ENCODE measurements around the gene PADI1. TPM values are rescaled to one million over a fixed set of nuclear protein-coding genes. Genes with fewer than 3 reads are reported as not detected.

Gene PADI1
- total and polyA plus RNA-seq, 4 donors, result 4.9 TPM; not detected in 3

- Histone ChIP-seq H3K9ac (ENCODE audit: low read depth in 1 of 2, low read length in 2 of 2) (no peak overlapping the region), H3K4me3 (ENCODE audit: low read depth in 1 of 3, low read length in 3 of 3) (no peak overlapping the region), H3K36me3 (ENCODE audit: control insufficient read depth in 4 of 4, insufficient read depth in 3 of 4, low read depth in 1 of 4, low read length in 3 of 4) (no peaks in the 10 kb centered on the region), H3K27me3 (ENCODE audit: control insufficient read depth in 4 of 4, insufficient read depth in 4 of 4, low read length in 3 of 4) (peaks cover 0 to 3% (median under 1%) of the 10 kb centered on the region in 4 donors), H3K27ac (ENCODE audit: low read depth in 1 of 2, low read length in 2 of 2) (no peak overlapping the region), H3K9me3 (ENCODE audit: control insufficient read depth in 4 of 4, low read length in 3 of 4) (no peaks in the 10 kb centered on the region), H3K4me1 (ENCODE audit: control insufficient read depth in 4 of 4, insufficient read depth in 4 of 4, low read length in 3 of 4) (no peaks in the 10 kb centered on the region)
- WGBS, result 76% methylated on average over 8 of the region's 8 CpGs
- TF ChIP-seq JUND (IDR thresholded peaks at IDR 0.05), result no peak
- no peak for TF ChIP-seq HNF4G (IDR thresholded peaks at IDR 0.05)
- TF ChIP-seq RXRA (IDR thresholded peaks at IDR 0.05), result no peak
- TF ChIP-seq MAX (IDR thresholded peaks at IDR 0.05), result no peak
- TF ChIP-seq TAF1 (conservative IDR thresholded peaks at IDR 0.05), result no peak
- DNase-seq (ENCODE audit: low spot score), result no peak
Measured at GRCh38 chr1:17228619-17229018, 23.7 kb downstream of the PADI1 start.

GRCh38 chr1:17229379-17229778 lies 24.5 kb downstream of the PADI1 start:
- TF ChIP-seq ZBTB33 (IDR thresholded peaks at IDR 0.05) (no peak), FOXA1 (IDR thresholded peaks at IDR 0.05) (no peak), FOXA2 (IDR thresholded peaks at IDR 0.05) (no peak), SP1 (IDR thresholded peaks at IDR 0.05) (no peak), EGR1 (IDR thresholded peaks at IDR 0.05; ENCODE audit: low read depth in 2 of 2) (no peak)
- Histone ChIP-seq H3K4me1 (ENCODE audit: control insufficient read depth in 4 of 4, insufficient read depth in 4 of 4, low read length in 3 of 4) (no peaks in the 10 kb centered on the region), H3K36me3 (ENCODE audit: control insufficient read depth in 4 of 4, insufficient read depth in 3 of 4, low read depth in 1 of 4, low read length in 3 of 4) (no peaks in the 10 kb centered on the region), H3K9me3 (ENCODE audit: control insufficient read depth in 4 of 4, low read length in 3 of 4) (no peaks in the 10 kb centered on the region), H3K27me3 (ENCODE audit: control insufficient read depth in 4 of 4, insufficient read depth in 4 of 4, low read length in 3 of 4) (no peaks in the 10 kb centered on the region), H3K9ac (ENCODE audit: low read depth in 1 of 2, low read length in 2 of 2) (no peak overlapping the region), H3K27ac (ENCODE audit: low read depth in 1 of 2, low read length in 2 of 2) (no peak overlapping the region), H3K4me3 (ENCODE audit: low read depth in 1 of 3, low read length in 3 of 3) (no peak overlapping the region)
- WGBS, result 75% methylated on average over 6 of the region's 6 CpGs
- DNase-seq (ENCODE audit: low spot score), result no peak

GRCh38 chr1:17230106-17230505 lies 25.2 kb downstream of the PADI1 start:
- Histone ChIP-seq H3K27me3 (ENCODE audit: control insufficient read depth in 4 of 4, insufficient read depth in 4 of 4, low read length in 3 of 4) (no peaks in the 10 kb centered on the region), H3K36me3 (ENCODE audit: control insufficient read depth in 4 of 4, insufficient read depth in 3 of 4, low read depth in 1 of 4, low read length in 3 of 4) (no peaks in the 10 kb centered on the region), H3K9me3 (ENCODE audit: control insufficient read depth in 4 of 4, low read length in 3 of 4) (no peaks in the 10 kb centered on the region), H3K4me1 (ENCODE audit: control insufficient read depth in 4 of 4, insufficient read depth in 4 of 4, low read length in 3 of 4) (no peaks in the 10 kb centered on the region), H3K27ac (ENCODE audit: low read depth in 1 of 2, low read length in 2 of 2) (no peak overlapping the region), H3K9ac (ENCODE audit: low read depth in 1 of 2, low read length in 2 of 2) (no peak overlapping the region), H3K4me3 (ENCODE audit: low read depth in 1 of 3, low read length in 3 of 3) (no peak overlapping the region)
- no peak for TF ChIP-seq TAF1 (conservative IDR thresholded peaks at IDR 0.05)
- TF ChIP-seq YY1 (IDR thresholded peaks at IDR 0.05), result no peak
- no peak for TF ChIP-seq CTCF (IDR thresholded peaks at IDR 0.05; ENCODE audit: low read depth, low read length, missing input control)
- TF ChIP-seq ZBTB33 (IDR thresholded peaks at IDR 0.05), result no peak
- no peak for TF ChIP-seq JUND (IDR thresholded peaks at IDR 0.05)
- no peak for TF ChIP-seq MAX (IDR thresholded peaks at IDR 0.05)
- TF ChIP-seq ATF3 (IDR thresholded peaks at IDR 0.05), result no peak
- TF ChIP-seq REST (IDR thresholded peaks at IDR 0.05), result no peak
- TF ChIP-seq HNF4A (conservative IDR thresholded peaks at IDR 0.05), result no peak
- no peak for TF ChIP-seq RAD21 (IDR thresholded peaks at IDR 0.05)
- WGBS, result 90% methylated on average over 10 of the region's 10 CpGs
- DNase-seq (ENCODE audit: low spot score), result no peak

Measured in liver (tissue), 9 donors.